CD4-positive, alpha-beta T cell (primary cell): ENCODE data around the gene TBX22. TPM values are rescaled to one million over a fixed set of nuclear protein-coding genes. Genes with fewer than 3 reads are reported as not detected.

Experiments
- ATAC-seq: fragments of 200-7000 bp; cut with Tn5 transposase; one replicate; pipeline ENCODE4 v1.10.0; 2022; ENCODE audit warnings: mild to moderate bottlenecking; ENCODE audit not compliant: poor library complexity
- CTCF ChIA-PET: fragments of 350-600 bp; sonication (Branson Sonifier 250); formaldehyde crosslinking; loops from one replicate; lab custom pipeline; 2021; ENCODE audit warnings: antibody characterized with exemption, inconsistent platforms; lab: Charles Lee
- POLR2A ChIA-PET: fragments of 350-600 bp; sonication (Branson Sonifier 250); formaldehyde crosslinking; loops from one replicate; lab custom pipeline; 2021; ENCODE audit warnings: antibody characterized with exemption, inconsistent platforms; lab: Charles Lee
- DNase-seq, 14 experiments: peaks; one replicate each; pipeline ENCODE4 v3.0.0-alpha.2; 2013 to 2020; ENCODE audit warnings: mixed read lengths in 2 of 14
- H3K27ac ChIP-seq, 2 donors: one replicate each; pipeline versions ENCODE4 v1.5.1 to v1.7.0; 2013; ENCODE audit warnings: low read length in 2 of 2, low read depth in 1 of 2, mild to moderate bottlenecking in 1 of 2
- H3K27me3 ChIP-seq, 2 experiments: 1 replicate in 1 of 2; 2 replicates in 1 of 2; pipeline versions ENCODE4 v1.6.1 to v1.7.0; 2013; ENCODE audit warnings: low read length in 2 of 2, control low read depth in 1 of 2, mild to moderate bottlenecking in 1 of 2, moderate library complexity in 1 of 2; ENCODE audit not compliant: insufficient read depth in 2 of 2, control insufficient read depth in 1 of 2
- H3K36me3 ChIP-seq: one replicate; pipeline ENCODE4 v1.6.1; 2013; ENCODE audit warnings: low read length, control low read depth; ENCODE audit not compliant: insufficient read depth
- H3K4me1 ChIP-seq: one replicate; pipeline ENCODE4 v1.6.1; 2013; ENCODE audit warnings: low read length, control low read depth; ENCODE audit not compliant: insufficient read depth
- H3K4me3 ChIP-seq: one replicate; pipeline ENCODE4 v1.5.1; 2013; ENCODE audit warnings: mild to moderate bottlenecking, low read length, moderate library complexity
- H3K9me3 ChIP-seq, 2 experiments: 1 replicate in 1 of 2; 2 replicates in 1 of 2; pipeline versions ENCODE4 v1.6.1 to v1.7.0; 2013; ENCODE audit warnings: low read length in 2 of 2, mild to moderate bottlenecking in 2 of 2, control low read depth in 1 of 2, moderate library complexity in 1 of 2; ENCODE audit not compliant: control insufficient read depth in 1 of 2, insufficient read depth in 1 of 2
- H3K27ac Mint-ChIP-seq: one replicate; pipeline ENCODE4 v1.8.0; 2020; ENCODE audit warnings: mixed read lengths
- H3K27me3 Mint-ChIP-seq: one replicate; pipeline ENCODE4 v1.8.0; 2021; ENCODE audit warnings: mixed read lengths
- H3K36me3 Mint-ChIP-seq: one replicate; pipeline ENCODE4 v1.8.0; 2021; ENCODE audit warnings: low read depth, mixed read lengths
- H3K4me1 Mint-ChIP-seq: one replicate; pipeline ENCODE4 v1.8.0; 2021; ENCODE audit warnings: low read depth, mixed read lengths
- H3K4me3 Mint-ChIP-seq: one replicate; pipeline ENCODE4 v1.8.0; 2020; ENCODE audit warnings: mild to moderate bottlenecking, mixed read lengths
- H3K9me3 Mint-ChIP-seq: one replicate; pipeline ENCODE4 v1.8.0; 2020; ENCODE audit warnings: mixed read lengths
- intact Hi-C, 2 experiments: fragments of 100-400 bp; cut with DNase I in 1 of 2; cut with micrococcal nuclease in 1 of 2; formaldehyde crosslinking; loops; one replicate each; pipeline versions ENCODE4 v1.15.1 to v1.9.0; 2023 to 2025; cut with DNase I, micrococcal nuclease
- total RNA-seq, 174 experiments: library from RNA in 2 of 174; stranded (reverse) in 2 of 174; gene quantifications; one replicate each; pipeline ENCODE4 v1.2.3 and lab custom pipeline; 2021 to 2026
- TF ChIP-seq, protein P1 (sequence below): fragments of 200-600 bp; IDR thresholded peaks from one replicate; pipeline ENCODE4 v1.8.0; 2022; ENCODE audit warnings: antibody characterized with exemption, mild to moderate bottlenecking

Gene TBX22
- total RNA-seq, 2 experiments from 2014 or later: not detected

DNA sequence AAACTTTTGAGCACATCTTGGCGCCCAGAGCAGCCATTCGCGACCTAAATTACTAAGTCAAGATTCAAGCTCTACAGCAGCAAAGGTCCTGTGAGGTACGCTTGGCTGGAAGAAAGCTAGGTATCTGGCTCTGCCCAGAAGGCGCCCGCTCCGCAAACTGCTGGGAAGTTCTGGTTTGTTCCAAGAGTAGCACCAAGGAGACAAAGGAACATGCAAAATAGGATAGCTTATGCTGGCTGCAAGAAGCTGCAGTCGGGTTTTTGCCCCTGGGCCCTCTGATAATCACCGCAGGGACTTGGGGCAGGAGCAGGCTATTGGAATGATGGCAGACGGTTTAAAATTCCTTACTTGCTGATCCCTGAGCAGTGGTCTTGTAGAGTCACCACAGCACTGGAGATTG lies 3.0 kb upstream of the TBX22 start:
- intact Hi-C loops: no loop called here
- Histone ChIP-seq H3K9me3 (peaks cover 0 to 4% of the 10 kb centered on the region in 2 experiments), H3K4me1 (no peaks in the 10 kb centered on the region), H3K27me3 (no peaks in the 10 kb centered on the region), H3K4me3 (no peak overlapping the region), H3K27ac (no peak overlapping the region), H3K36me3 (no peaks in the 10 kb centered on the region)
- Mint-ChIP-seq H3K4me3 (no peak overlapping the region), H3K9me3 (no peaks in the 10 kb centered on the region), H3K27ac (no peak overlapping the region), H3K27me3 (peaks cover 3% of the 10 kb centered on the region), H3K36me3 (no peaks in the 10 kb centered on the region), H3K4me1 (no peaks in the 10 kb centered on the region)
- POLR2A ChIA-PET: no interaction called here
- CTCF ChIA-PET: no interaction called here
- TF ChIP-seq, protein P1, sequence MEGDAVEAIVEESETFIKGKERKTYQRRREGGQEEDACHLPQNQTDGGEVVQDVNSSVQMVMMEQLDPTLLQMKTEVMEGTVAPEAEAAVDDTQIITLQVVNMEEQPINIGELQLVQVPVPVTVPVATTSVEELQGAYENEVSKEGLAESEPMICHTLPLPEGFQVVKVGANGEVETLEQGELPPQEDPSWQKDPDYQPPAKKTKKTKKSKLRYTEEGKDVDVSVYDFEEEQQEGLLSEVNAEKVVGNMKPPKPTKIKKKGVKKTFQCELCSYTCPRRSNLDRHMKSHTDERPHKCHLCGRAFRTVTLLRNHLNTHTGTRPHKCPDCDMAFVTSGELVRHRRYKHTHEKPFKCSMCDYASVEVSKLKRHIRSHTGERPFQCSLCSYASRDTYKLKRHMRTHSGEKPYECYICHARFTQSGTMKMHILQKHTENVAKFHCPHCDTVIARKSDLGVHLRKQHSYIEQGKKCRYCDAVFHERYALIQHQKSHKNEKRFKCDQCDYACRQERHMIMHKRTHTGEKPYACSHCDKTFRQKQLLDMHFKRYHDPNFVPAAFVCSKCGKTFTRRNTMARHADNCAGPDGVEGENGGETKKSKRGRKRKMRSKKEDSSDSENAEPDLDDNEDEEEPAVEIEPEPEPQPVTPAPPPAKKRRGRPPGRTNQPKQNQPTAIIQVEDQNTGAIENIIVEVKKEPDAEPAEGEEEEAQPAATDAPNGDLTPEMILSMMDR: no peak
- ATAC-seq: no peak
- DNase-seq: no peak

DNA sequence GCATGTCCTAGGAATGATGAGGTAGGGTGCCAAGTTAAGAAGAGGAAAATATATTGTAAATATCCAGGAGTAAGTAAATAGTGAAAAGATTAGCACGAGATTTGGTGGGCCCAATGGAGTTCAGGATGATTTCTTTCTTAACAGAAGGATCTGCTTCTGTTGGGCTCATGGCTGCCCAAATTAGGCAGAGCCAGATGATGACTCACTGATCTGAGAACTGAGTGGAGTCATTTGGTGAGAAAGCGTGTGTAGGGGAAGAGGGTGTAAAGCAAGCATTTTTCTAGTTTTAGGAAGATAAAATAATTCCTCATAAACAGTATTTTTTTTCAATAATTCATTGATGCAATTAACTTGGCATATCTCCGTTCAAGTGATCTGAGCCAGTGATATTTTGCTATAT lies 1.6 kb downstream of the TBX22 start:
- H3K9me3 Mint-ChIP-seq: no peaks in the 10 kb centered on the region
- no peaks in the 10 kb centered on the region for H3K36me3 Mint-ChIP-seq
- DNase-seq (no peak), ATAC-seq (no peak)
- H3K4me3 Mint-ChIP-seq: no peak overlapping the region
- Histone ChIP-seq H3K27ac (no peak overlapping the region), H3K36me3 (no peaks in the 10 kb centered on the region), H3K27me3 (no peaks in the 10 kb centered on the region), H3K9me3 (peaks cover 0 to 4% of the 10 kb centered on the region in 2 experiments), H3K4me1 (no peaks in the 10 kb centered on the region), H3K4me3 (no peak overlapping the region)
- no peaks in the 10 kb centered on the region for H3K4me1 Mint-ChIP-seq
- intact Hi-C loops: no loop called here
- peaks cover 3% of the 10 kb centered on the region for H3K27me3 Mint-ChIP-seq
- H3K27ac Mint-ChIP-seq: no peak overlapping the region
- ChIA-PET POLR2A (no interaction called here), CTCF (no interaction called here)
- TF ChIP-seq, protein P1: no peak

DNA sequence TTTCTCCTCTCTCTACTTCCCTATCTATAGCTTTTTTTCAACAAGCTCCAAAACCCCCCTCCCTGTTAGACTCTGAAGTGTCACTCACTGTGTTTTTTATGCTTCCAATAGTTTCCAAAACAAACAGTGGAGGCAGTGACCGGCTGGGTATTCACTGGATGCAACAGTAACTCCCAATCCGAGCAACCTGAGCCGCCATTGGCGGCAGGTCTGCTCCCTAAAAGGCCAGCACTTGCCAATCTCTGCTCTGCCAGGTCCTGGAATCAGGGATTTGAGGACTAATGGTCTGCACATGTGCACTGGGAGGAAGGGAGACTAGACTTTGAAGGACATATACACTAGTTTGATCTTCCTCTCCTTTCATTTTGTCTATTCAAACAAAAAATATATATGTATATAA lies 7.1 kb downstream of the TBX22 start:
- Mint-ChIP-seq H3K36me3 (no peaks in the 10 kb centered on the region), H3K27me3 (peaks cover 11% of the 10 kb centered on the region), H3K4me3 (no peak overlapping the region), H3K9me3 (no peaks in the 10 kb centered on the region), H3K27ac (no peak overlapping the region), H3K4me1 (no peaks in the 10 kb centered on the region)
- no peak overlapping the region for H3K4me3 ChIP-seq
- intact Hi-C loops: no loop called here
- no peaks in the 10 kb centered on the region for H3K36me3 ChIP-seq
- TF ChIP-seq, protein P1: no peak
- DNase-seq: no peak
- ATAC-seq: no peak
- peaks cover 2 to 4% of the 10 kb centered on the region in 2 experiments for H3K27me3 ChIP-seq
- peaks cover 0 to 9% of the 10 kb centered on the region in 2 experiments for H3K9me3 ChIP-seq
- no peak overlapping the region for H3K27ac ChIP-seq
- ChIA-PET CTCF (interaction anchor here (1.1 kb wide), 1 partner anchor 12 kb away, joined by 3 read pairs; no protein-coding TSS in a partner anchor), POLR2A (no interaction called here)
- no peaks in the 10 kb centered on the region for H3K4me1 ChIP-seq
